M059J (cell line): ENCODE results near the gene LGALS12. TPM values are rescaled to one million over a fixed set of nuclear protein-coding genes. Genes with fewer than 3 reads are reported as not detected.

ENCODE experiments used
- DNase-seq: peaks from one replicate; pipeline ENCODE4 v3.0.0-alpha.2; 2012; ENCODE audit warnings: low read depth
- total RNA-seq: library from RNA; depleted of rRNA; stranded (reverse); fragments of >200 nt; shearing (Covaris generic); gene quantifications from 2 replicates; pipeline ENCODE4 v1.2.3, GENCODE V29; 2014; rRNA removed

LGALS12 gene
- total RNA-seq, 1 experiment from 2014 or later, result not detected

DNA sequence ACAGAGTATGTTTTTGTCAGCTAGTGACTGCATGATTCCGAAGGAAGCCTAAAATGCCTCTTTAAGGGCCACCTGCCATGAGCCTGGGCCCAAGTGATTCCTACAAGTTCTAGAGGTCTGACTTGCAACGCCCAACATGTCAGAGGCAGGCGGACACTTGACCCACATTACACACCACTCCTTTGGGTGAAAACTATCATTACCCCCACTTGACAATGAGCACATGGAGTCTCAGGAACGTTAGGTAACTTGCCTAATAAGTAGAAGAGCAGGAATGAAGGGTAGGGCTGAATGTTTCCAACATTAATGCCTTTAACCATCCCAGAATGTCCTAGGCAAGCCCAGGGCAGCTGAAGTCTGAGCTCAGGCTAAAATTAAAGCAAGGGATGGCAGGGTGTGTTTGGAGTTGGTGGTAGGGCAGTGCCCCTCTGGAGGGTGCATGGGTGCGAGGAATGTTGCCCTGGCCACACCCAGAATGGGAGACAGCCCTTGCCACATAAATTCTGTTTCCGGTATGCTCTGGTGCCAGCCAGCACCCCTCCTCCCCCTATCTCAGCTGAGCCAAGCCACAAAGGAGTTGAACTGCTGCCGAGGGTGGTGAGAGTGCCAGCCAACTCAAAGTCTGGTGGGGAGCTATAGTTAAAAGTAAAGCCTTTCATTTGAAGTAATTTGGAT, 54.8 kb downstream of the LGALS12 start:
- DNase-seq, result peak; percentile 66

DNA sequence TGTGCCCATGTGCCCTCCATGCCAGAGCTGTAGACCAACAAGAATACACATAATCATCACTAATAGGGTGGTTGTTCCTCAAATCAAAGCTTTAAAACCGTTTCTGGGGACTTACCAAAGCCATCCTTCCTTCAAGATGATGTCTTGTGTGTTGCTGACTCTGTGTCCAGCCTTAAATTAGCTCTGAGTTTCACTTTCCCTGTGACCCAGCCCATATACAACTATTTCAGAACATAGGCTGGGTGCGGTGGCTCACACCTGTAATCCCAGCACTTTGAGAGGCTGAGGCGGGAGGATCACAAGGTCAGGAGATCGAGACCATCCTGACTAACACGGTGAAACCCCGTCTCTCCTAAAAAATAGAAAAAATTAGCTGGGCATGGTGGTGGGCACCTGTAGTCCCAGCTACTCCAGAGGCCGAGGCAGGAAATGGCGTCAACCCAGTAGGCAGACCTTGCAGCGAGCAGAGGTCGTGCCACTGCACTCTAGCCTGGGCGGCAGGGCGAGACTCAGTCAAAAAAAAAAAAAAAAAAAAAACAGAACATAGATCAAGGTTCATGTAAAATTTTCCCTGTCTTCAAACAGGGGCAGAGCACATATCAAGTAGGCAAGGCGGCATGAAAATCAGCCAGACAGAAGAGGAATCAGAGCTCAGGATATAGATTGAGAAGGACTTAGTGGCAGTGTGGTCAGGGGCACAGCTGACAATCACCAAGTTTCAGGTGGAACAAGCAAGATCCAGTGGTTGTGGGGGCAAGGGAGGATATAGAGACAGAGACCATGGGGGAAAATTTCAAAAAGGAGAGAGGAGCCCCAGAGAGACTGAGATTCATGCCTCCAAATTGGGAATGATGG, 57.5 kb downstream of the LGALS12 start, which contains the start of gene PLAAT2:
TSS of gene PLAAT2 (minus strand) at position 179 of the 855 bp plus-strand sequence. CDS start at position 124, 55 bp downstream.
- no peak for DNase-seq

DNA sequence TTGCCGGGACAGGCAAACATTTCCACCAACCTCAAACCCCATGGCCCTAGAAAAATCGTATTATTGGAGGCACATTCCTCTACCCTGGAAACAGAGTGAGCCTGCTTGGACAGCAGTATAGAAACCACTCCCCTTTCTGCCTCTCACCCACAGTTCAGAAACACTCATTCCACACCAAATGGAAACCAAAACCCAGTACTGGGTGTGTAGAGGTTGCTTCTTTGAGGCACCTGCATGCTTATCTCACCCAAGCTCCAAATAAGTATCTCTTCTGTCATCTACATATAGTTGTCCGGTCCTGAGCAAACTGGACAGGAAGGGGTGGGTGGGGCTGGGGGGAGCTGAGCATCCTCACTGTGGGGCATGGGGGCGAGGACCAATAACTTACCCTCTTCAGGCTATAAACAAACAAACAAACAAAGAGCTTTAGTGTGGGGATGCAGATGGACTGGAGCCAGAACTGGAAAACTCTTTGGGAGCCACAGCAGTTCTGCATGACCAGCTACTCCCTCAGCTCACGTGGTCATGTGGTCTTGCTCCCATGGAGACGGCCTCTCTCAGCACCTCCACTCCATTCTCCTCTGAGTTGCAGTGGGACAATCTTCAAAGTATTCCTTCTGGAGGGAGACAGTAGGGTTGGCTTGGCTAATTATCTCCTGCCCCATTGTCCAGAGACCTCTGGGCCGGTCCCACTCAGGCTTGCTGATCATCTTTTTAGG, 58.3 kb downstream of the LGALS12 start:
- no peak for DNase-seq

DNA sequence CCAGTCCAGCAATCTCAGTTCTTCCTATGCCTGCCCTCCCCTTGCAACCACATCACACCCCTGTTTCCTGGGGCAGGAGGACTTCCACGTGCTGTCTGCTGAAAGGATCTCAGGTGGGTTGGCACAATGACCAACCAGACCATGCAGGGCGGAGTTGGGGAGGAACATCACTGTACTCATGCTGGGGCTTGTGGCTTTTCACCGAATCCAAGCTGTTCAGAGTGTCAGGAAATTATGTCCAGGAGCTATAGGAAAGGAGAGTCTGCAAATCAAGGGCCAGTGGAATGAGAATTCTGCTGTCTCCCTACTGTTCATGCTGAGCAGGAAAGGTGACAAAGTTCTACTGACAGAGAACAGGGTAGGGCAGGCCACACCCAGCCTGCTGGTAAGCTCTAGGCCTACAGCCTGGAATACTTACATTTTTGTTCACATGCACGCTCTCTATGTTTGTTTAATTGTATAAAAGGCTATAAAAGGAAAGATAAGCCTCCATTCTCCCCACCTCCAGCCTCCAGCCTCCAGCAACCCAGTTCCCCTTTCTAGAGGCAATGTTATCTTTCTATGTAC, 59.0 kb downstream of the LGALS12 start:
- no peak for DNase-seq

Other genes starting within 250 kb of the LGALS12 start
- gene SLC22A9, start 136.3 kb upstream of the LGALS12 start, total RNA-seq, result not detected in 2 replicates
- not detected in 2 replicates for gene PLAAT5, start 14.9 kb upstream of the LGALS12 start, total RNA-seq
- gene PLAAT4, start 30.7 kb downstream of the LGALS12 start, total RNA-seq, result 81.0 and 90.7 TPM in 2 replicates
- gene PLAAT2, start 57.3 kb downstream of the LGALS12 start, total RNA-seq, result 2.8 TPM in 1 of 2 replicates, not detected in the other
- gene PLAAT3, start 108.3 kb downstream of the LGALS12 start, total RNA-seq, result 25.1 and 36.5 TPM in 2 replicates
- gene ATL3, start 165.3 kb downstream of the LGALS12 start, total RNA-seq, result 51.3 and 80.4 TPM in 2 replicates
- gene RTN3, start 175.4 kb downstream of the LGALS12 start, total RNA-seq, result 142 and 175 TPM in 2 replicates